Measurements from ENCODE around the gene DNAH3. TPM values are rescaled to one million over a fixed set of nuclear protein-coding genes. Genes with fewer than 3 reads are reported as not detected.

Gene DNAH3
- total and polyA plus RNA-seq, 2 experiments from 2014 or later = 0.70 to 1.3 TPM

GRCh38 chr16:21100447-21100846, 50.2 kb downstream of the DNAH3 start (continued):
- TF ChIP-seq NANOG (IDR thresholded peaks at IDR 0.05; ENCODE audit: borderline replicate concordance) (no peak), ZNF114 (CRISPR knock-in tag; IDR thresholded peaks at IDR 0.05) (no peak), JUNB (IDR thresholded peaks at IDR 0.05; ENCODE audit: unreplicated experiment) (no peak), ETS1 (IDR thresholded peaks at IDR 0.05) (no peak)

GRCh38 chr16:21097151-21097550, 53.5 kb downstream of the DNAH3 start:
- no peak overlapping the region for H2AFZ ChIP-seq
- no peaks in the 10 kb centered on the region; the same call in 1 of the 2 replicates for H3K9me2 ChIP-seq (ENCODE audit: insufficient read depth)
- TF ChIP-seq NANOG (IDR thresholded peaks at IDR 0.05; ENCODE audit: borderline replicate concordance) = no peak
- no peak for TF ChIP-seq STAT1 (IDR thresholded peaks at IDR 0.05; ENCODE audit: unreplicated experiment)
- TF ChIP-seq CREB1 (CRISPR knock-in tag; IDR thresholded peaks at IDR 0.05; ENCODE audit: low read depth) = no peak
- TF ChIP-seq JUNB (IDR thresholded peaks at IDR 0.05; ENCODE audit: unreplicated experiment) = no peak
- TF ChIP-seq ZNF462 (CRISPR knock-in tag; IDR thresholded peaks at IDR 0.05) = no peak
- TF ChIP-seq ZNF331 (CRISPR knock-in tag; IDR thresholded peaks at IDR 0.05; ENCODE audit: low read depth) = no peak
- no peak for TF ChIP-seq EZH2phosphoT487 (IDR thresholded peaks at IDR 0.05; ENCODE audit: unreplicated experiment)
- no peak for TF ChIP-seq REST (IDR thresholded peaks at IDR 0.05; ENCODE audit: unreplicated experiment)
- TF ChIP-seq EZH2 (IDR thresholded peaks at IDR 0.05; ENCODE audit: low read depth, unreplicated experiment) = no peak
- TF ChIP-seq POLR2AphosphoS5 (IDR thresholded peaks at IDR 0.05; ENCODE audit: low read depth) = no peak
- TF ChIP-seq ETS1 (IDR thresholded peaks at IDR 0.05) = no peak
- TF ChIP-seq ZNF114 (CRISPR knock-in tag; IDR thresholded peaks at IDR 0.05) = no peak
- Mint-ChIP-seq H3K36me3 (ENCODE audit: low read depth) (no peaks in the 10 kb centered on the region), H3K4me3 (no peak overlapping the region), H3K4me1 (peaks cover 2% of the 10 kb centered on the region; the same call in 2 of the 3 replicates), H3K27ac (no peak overlapping the region), H3K9me3 (peaks cover 10% of the 10 kb centered on the region), H3K27me3 (ENCODE audit: insufficient read depth, low read depth, poor library complexity) (no peaks in the 10 kb centered on the region)
- H3K27me3 ChIP-seq (ENCODE audit: insufficient read depth) = no peaks in the 10 kb centered on the region
- DNase-seq (ENCODE audit: low spot score) = no peak
- H3K27ac ChIP-seq (ENCODE audit: low read depth) = no peak overlapping the region
- H3K4me3 ChIP-seq = no peak overlapping the region
- no peaks in the 10 kb centered on the region for H3K36me3 ChIP-seq (ENCODE audit: insufficient read depth)
- no peak overlapping the region for H3K4me2 ChIP-seq
- H3K79me2 ChIP-seq (replicated peaks; ENCODE audit: insufficient read depth) = no peaks in the 10 kb centered on the region
- no peaks in the 10 kb centered on the region for H3F3A ChIP-seq (replicated peaks; ENCODE audit: low read depth)
- no peaks in the 10 kb centered on the region for H3K4me1 ChIP-seq (ENCODE audit: insufficient read depth)
- ATAC-seq = no peak
- H4K20me1 ChIP-seq (replicated peaks; ENCODE audit: insufficient read depth) = no peaks in the 10 kb centered on the region

Measured in GM23338 (cell line).